HG02870 (cell line): Measurements from ENCODE around the gene MAU2.

Source experiments
- ATAC-seq: cut with Tn5 transposase; IDR thresholded peaks from one replicate; pipeline ENCODE4 v1.9.1; 2021; ENCODE audit warnings: mild to moderate bottlenecking, moderate library complexity; ENCODE audit not compliant: unreplicated experiment

The MAU2 gene

GRCh38 chr19:19406878-19407632 is 86.4 kb downstream of the MAU2 start:
- ATAC-seq, result peak; percentile 30

DNA sequence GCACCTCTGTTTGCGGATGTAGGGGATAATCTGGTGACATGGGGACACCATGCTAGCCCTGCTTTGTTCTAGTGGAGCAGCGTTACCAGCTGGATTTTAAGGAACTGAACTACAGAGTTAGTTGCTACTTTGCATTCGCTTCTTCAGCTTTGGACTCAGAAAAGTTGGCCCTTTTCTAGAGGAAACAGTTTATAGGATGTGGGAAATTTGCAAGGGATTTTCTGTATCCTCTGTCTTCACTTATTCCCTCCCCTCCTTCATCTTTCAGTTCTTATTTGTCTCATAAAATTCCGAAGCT is 87.0 kb downstream of the MAU2 start:
- no peak for ATAC-seq
